Heart left ventricle (tissue), 13 donors: Measurements from ENCODE around the gene CRACDL.

Experiments
- POLR2A ChIP-seq, 2 donors: fragments of 450-650 bp; IDR thresholded peaks; one replicate each; pipeline ENCODE4 v1.6.1; 2017; ENCODE audit warnings: antibody characterized with exemption in 2 of 2, mild to moderate bottlenecking in 2 of 2, moderate library complexity in 2 of 2
- TF ChIP-seq, protein P1 (sequence below), 12 donors: fragments of 200-600 bp; sonication (generic) in 4 of 12; IDR thresholded peaks; one replicate each; pipeline versions ENCODE4 v1.5.0 to v1.8.0; 2018 to 2022; ENCODE audit warnings: antibody characterized with exemption in 12 of 12, mild to moderate bottlenecking in 5 of 12
- donor health status: ischemic (EF 13 %, LVEDD 7.1; RV severe dilation, severe dysfunction).
- donor health status: DM: no; HTN: yes; CAD: no.
- donor health status: DM: no; HTN: no; CAD: no.
- donor health status: ischemic (EF 25% LVEDD 6.9; RV normal size, moderate dysfunction).
- donor health status: ischemic (EF 25% LVEDD 5.7; RV mildly dilated, moderate dysfunction).
- donor health status: ischemic (EF 35%, LVEDD 5.7; RV mildly dilated, moderate dysfunction).
- donor health status: nonischemic (EF 11% LVEDD 7.7; RV severe dilation, severe dysfunction).
- donor health status: DM: yes; HTN: yes; CAD: no.
- donor health status: PGD.
- donor health status: ischemic (EF 29% LVEDD 5.4; RV normal size, mild dysfunction).
- donor health status: nonischemic (EF 23%, LVEDD 6.1; RV moderate dilation, normal function).

DNA sequence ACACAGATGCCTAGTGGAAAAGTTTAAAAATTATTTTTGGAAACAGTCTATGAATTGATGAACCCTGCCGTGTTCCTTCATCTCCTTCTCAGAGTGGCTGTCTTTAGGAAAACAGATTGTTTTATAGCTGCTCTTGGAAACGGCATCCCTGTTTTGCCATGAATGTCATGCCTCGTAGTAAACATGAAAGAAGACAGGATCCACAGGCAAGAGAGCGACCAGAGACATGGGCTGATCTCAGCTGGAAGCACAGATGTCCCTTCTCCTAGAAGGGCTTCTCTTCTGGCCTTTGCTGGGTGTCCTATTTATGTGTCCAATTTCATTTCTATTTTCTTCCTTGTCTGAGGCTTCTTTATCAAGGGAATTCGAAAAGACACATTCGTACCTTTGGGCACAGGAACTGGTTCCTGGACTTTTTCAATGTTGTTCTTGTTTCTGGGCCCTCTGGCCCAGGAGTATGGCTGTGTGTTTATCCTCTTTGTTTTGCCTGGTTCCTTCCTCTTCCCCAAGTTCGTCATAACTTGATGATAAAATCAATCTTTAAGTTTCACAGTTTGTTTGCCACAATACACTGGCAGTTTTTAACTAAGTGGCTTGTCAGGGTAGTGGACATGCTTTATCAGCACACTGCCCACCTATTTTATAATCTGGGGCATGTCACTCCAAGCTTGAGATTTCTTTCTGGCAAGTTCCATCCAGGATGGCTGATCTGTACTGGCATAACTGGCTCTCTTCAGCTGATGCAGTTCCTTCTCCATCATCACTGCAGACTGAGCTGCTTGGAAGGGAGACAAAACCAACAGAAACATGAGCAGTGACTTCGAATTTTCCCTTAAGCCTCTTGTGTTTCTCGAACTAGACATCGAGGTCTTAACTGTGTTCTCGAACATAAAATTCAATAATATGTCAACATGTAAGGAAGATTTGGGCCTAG is 141.9 kb downstream of the CRACDL start:
- TF ChIP-seq, protein P1, sequence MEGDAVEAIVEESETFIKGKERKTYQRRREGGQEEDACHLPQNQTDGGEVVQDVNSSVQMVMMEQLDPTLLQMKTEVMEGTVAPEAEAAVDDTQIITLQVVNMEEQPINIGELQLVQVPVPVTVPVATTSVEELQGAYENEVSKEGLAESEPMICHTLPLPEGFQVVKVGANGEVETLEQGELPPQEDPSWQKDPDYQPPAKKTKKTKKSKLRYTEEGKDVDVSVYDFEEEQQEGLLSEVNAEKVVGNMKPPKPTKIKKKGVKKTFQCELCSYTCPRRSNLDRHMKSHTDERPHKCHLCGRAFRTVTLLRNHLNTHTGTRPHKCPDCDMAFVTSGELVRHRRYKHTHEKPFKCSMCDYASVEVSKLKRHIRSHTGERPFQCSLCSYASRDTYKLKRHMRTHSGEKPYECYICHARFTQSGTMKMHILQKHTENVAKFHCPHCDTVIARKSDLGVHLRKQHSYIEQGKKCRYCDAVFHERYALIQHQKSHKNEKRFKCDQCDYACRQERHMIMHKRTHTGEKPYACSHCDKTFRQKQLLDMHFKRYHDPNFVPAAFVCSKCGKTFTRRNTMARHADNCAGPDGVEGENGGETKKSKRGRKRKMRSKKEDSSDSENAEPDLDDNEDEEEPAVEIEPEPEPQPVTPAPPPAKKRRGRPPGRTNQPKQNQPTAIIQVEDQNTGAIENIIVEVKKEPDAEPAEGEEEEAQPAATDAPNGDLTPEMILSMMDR (IDR thresholded peaks at IDR 0.05) = no peak
- no peak for TF ChIP-seq POLR2A (IDR thresholded peaks at IDR 0.05)
